NK-92 (cell line): ENCODE results near the gene TUSC2.
"Not testable (repeated sequence)": the region's sequence is repeated elsewhere in the genome, so short reads cannot be mapped to it uniquely, and the experiment has no call there.

ENCODE experiments used
- DNase-seq: peaks from one replicate; lab custom pipeline; 2025; ENCODE audit not compliant: unreplicated experiment; lab: John Stamatoyannopoulos, UW

TUSC2 gene

DNA sequence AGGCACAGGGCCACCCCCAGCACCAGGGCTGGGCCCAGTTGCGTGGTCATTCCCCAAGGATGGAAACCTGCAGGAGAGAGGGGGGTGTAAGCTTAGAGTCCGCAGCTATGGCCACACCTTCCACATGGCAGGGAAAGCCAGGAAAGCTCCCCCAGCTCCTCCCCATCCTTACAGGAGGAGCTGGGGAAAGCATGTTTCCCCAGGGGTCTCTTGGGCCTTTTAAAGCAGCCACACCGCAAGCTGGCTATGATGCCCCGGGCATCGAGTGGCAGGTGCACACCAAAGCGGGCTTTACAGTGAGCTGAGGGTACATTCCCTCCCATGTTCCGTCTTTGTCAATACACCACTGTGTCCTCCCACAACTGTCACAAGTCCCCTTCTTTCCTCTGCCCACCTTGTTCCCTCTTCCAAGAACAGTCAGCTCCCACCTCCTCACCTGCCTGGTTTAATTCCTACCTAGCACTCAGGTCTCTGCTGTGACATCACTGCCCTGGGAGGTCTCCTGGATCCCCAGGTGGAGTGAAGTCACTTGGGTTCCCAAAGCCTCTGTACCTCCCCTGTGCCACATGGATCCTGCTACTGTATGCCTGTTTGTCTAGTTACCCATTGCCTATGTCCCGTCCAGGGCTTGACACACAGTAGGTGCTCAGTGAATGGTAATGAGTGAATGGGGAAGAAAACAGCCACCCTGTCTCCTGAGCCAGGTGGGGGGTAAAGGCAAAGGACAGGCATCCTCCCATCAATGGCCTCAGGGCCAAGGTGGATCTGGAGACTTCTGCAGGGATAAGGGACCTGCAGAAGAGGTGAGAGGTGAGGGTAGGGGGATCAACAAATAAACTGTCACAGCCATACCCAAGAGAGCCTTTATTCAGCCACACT, 32.2 kb downstream of the TUSC2 start:
- DNase-seq, result no peak

DNA sequence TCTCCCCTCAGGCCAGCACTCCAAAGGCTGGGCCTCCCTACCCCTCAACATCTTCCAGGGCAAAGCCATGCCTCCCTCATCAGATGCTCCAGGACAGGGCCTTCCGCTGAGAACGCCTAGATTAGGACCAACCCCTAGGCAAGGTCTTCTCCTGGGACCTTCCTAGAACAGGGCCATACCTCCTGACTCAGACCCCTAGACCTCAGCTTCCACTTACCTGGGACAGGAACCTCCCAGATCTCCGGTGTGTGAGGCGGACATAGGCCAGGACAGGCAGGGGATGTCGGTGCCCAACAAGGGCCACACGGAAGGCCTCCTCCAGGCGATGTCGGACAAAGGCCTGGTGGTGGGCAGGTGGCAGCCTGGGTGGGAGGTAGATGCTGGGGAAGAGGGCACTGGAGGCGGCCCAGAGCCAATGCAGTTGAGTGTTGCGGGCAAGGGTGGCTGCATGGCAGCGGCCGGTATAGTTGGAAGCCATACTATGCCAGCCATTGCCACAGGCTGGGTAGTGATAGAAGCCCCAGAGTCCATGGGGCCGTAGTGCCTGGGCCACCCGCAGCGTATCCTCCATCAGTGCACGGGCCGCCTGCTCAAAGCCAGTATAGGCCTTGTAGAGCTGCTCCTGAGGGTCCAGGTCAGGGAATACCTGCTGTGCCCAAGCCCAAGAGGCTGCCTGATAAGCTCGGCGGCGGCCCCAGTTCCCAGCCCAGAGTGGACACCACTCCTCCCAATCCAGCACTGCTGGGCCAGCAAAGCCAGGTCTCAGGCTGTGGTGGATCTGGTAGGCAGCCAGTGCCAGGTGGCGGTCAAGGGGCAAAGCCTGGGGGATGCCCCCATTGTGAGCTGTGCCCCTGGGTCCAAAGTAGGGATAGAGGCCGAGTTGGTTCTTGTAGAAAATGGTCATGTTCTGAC, 33.3 kb downstream of the TUSC2 start:
- DNase-seq, result no peak

DNA sequence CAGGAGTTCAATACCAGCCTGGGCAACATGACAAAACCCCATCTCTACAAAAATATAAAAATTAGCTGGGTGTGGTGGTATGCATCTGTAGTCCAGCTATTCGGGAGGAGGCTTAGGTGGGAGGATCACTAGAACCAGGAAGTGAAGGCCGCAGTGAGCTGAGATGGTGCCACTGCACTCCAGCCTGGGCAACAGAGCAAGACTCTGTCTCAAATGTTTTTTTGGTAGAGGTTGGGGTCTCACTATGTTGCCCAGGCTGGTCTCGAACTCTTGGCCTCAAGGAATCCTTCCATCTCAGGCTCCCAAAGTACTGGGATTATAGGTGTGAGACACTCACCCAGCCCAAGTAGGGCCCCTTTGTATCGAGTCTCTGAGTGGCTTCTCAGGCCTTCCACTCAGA, 33.9 kb downstream of the TUSC2 start:
- no peak for DNase-seq

DNA sequence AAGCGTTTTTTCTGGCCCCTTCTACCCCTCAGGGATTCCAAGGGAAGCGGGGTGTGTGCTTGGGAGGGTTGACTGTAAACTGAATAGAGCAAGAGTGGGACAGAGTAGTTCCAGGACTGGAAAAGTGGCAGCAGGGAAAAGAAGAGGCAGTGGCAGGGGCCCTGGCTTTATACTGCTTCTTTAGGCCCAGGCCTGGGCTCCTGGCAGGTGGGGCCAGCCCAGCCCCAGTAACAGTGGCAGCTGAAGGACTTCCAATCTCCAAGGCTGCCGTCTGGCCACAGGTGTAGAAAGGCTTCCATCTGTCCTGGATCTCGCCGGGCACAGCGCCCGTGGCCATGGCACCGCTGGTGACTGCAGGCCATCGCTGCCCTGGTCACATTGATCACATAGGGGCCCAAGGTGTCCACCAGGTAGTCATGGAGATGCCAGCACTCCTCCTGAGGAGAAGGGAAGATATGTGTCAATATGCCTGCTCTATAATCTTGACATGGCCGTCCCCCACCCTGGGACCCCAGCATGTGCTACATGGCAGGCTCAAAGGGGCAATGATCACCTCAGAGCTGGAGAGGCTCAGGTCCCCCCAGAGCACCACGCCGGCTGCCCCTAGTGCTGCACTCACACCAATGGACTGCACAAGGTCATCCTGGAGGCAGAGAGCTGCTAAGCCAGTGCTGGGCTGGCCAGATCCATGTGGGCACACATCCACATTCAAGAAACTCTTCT, 34.8 kb downstream of the TUSC2 start:
- DNase-seq, result no peak

DNA sequence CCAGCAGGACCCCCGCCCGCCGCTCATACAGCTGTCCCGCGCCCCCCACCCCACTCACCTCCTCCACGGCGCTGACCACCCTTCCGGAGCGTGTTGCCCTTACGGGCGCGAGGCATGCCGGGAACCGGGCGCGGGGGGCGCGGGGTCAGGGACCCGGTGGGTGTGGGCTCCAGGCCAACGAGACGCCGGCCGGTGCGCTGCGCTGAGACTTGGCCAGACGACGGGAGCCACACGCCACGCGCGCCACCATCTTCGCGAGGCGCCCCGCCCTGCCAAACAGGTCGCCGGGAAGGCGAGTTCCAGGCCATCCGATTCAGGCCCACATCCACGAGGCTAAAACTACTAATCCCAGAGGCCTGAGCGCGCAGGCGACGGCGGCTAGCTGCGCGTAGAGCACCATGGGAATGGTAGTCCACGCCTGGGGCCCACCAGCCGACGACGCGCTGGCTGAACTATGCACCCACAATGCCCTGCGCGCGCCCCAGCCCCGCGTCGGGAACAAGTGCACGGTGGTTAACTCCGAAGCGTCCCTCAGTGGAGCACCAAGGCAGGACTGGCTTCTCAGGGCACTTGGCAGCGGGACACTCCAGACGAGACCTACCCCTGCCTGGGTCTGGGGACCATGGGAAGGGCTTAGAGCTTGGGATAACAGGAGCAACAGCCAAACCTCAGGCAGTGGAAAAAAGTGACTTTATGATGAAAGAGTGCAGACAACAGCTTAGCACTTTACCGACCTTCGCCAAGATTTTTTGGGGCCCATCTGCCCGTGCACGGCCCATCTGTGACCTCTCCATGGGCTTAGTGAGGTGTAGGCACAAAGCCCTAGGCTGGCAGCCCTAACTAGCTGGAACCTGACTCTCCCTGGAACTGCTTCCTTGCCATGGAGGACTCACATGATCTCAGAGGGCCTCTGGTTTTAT, 35.6 kb downstream of the TUSC2 start, which contains the start of gene IFRD2:
Gene IFRD2 (minus strand): TSS at position 271 of the 920 bp plus-strand sequence. CDS start 155 bp downstream, at position 116.
- DNase-seq, result peak; percentile 64

DNA sequence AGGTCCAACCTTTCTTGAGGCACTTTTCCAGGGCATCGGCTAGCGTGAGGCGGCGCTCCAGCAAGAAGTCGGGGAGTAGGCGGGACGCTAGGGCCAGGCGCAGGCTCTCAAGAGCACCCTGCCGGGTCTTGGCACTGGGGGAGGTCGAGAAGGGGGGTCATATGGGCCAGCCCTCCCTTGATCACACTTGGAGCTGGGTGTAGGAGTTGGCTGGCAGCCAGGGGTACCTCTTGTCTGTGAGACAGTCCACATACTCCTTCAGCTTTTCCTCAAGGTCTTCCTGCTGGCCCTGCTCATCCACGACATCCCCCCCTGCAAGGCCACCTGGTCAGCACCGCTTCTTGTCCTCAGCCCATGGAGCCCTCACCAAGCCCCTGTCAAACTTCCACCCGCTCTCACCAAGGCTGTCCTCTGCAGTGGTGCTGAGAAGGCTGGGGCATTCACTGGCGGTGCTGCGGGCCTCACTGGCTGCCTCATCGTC, 37.8 kb downstream of the TUSC2 start:
- no peak for DNase-seq

DNA sequence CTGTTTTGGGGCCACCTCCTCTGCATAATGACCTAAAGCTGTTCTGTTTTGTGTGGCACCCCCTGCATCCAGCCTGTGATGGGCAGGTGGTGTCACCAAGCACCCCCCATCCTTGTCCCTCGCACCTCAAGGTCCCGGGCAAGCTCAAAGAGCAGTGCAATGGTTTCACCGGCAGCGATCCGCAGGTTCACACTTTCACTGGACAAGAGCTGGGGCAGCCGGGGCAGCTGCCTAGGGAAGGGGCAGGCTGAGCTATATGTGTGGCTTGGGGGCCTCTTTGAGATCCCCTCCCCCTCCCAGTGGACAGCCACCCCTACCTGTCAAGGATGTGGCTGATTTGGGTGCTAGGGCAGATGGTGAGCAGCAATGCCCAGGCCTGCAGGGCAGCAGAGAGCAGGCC, 38.9 kb downstream of the TUSC2 start:
- DNase-seq, result no peak

DNA sequence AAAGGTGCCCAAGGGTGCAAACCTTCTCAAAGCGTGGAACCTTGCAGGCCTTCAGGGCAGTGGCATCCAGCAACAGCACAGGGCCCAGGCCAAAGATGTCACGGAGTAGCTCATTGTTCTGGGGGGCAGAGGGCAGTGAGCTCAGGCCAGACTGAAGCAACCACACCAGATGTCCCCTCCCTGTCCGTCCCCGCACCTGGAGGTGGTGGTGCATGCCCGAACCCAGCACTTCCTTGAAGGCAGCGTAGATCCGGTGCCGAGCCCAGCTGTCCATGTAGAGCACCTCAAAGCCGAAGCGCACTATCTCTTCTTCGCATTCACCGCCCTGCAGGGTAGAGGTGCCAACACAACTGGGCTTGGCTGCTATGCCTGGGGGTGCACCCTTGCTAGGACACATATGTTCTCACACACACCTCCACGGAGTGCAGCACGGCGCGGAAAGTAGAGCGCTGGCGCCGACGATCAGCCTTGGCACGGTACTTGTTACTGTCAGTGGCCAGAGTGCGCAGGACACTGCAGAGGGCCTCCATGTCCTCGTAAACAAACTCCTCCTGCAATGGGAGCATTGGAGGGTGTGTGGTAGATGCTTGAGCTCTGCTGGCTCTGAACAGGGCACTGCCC, 39.5 kb downstream of the TUSC2 start:
- DNase-seq, result no peak

DNA sequence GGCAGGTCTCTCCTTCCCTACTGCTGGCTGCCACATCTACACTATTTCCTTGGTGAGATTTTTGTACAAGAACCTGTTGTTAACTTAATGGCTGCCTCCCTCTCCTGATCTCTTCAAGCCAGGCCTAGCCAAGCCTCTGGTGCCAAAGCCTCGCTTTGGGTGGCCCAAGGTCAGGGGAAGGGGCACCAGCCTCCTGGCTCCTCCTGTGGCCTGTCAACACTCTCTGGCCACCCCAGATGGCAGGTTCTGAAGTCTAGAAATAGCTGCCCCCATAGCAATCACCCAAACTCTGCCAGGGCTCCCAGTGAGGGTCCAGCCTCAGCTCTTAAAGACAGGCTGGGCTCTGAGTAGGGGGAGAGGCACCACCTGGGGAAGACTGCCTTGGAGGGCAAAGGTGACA, 40.8 kb downstream of the TUSC2 start:
- no peak for DNase-seq

DNA sequence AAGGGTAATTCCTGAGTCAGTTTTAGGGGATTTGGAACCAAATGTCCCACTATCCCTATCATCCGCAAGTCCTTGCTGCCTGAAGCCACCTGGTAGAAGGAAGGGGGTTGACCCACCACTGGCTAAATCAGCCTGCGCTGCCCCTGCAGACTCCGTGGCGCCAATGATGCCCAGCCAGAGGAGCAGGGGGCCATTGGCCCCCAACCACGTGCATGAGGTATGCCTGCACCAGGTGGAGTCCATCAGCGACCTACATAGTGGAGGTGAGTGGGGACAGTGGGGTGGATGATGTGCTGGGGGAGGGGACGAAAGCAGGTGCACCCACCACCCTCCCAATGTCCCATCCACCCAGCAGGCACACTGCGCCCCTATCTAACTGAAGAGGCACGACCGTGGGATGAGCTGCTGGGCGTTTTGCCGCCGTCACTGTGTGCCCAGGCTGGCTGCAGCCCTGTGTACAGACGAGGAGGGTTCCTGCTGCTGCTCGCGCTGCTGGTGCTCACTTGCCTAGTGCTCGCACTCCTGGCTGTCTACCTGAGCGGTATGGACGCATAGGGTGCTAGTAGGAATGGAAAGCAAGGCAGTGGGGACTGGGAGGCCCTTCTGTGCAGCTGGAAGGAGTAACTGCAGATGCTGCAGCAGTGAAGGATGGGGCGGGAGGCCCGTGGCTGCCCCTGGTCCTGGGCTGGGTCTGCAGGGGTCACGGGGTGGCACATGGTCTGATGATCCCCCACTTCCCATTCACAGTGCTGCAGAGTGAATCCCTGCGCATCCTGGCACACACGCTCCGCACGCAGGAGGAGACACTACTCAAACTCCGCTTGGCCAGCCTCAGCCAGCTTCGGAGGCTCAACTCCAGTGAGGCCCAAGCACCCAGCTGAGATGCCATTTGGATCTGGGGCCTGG, 41.4 kb downstream of the TUSC2 start:
- no peak for DNase-seq

DNA sequence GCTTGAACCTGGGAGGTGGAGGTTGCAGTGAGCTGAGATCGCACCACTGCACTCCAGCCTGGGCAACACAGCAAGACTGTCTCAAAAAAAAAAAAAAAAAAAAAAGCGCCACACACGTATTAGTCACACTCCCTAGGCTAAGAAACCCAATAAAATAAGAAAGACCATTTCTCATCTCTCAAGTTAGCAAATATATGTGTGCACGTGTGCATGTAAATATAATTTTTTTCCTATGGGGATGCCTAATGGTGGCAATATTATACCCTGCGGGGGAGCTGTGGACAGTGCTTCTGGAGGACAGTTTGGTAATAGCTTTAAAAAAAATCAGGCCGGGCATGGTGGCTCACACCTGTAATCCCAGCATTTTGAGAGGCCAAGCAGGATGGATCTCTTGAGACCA, 43.9 kb downstream of the TUSC2 start:
- DNase-seq, result not testable (repeated sequence)

DNA sequence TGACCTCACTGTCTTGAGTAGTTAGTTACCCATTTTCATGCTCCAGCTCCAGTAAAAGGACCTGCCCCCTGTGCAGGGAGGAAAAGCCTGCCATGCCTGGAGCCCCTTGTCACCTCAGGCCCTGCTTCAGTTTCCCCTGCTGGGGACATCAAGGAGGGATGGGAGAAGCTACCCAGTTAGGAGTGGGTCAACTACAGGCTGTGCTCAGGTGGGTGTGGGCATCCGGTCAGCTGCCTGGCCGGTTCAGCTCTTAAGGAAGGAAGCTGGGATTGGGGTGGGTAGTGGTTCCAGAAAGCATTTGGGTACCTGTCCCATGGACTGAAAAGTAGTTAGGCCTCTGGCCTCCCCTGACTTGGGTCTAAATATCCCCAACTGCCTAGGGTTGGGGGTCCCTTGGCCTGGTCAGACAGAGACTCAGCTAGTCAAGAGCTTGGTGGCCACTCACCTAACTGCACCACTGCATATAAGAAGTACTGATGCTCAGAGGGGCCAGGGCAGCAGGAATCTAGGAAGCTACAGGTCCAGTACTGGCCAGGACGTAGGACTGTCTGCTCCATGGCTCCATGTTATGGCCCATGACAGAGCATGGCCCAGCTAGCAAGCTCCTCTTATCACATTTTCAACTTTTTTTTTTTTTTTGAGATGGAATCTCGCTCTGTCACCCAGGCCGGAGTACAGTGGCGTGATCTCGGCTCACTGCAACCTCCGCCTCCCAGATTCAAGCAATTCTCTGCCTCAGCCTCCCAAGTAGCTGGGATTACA, 48.6 kb downstream of the TUSC2 start:
- no peak for DNase-seq

DNA sequence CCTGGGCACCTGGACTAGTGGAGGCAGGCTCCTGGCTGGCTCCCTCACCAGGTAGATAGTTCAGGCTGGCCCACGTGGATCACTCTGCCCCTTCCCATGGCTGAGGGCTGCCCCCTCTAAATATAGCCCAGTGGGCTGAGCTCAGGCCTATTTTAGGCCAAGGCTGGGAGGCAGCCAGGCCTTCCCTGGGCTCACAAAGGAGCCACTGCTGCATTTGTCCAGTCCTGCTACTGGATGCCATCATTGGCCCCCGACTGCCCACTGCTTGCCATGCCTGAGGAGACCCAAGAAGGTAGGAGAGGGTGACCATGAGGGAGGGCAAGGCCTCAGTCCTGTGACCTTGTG, 49.2 kb downstream of the TUSC2 start, which contains the start of gene LSMEM2:
Gene LSMEM2 (plus strand): TSS at position 208 of the 345 bp plus-strand sequence. CDS start 27 bp downstream, at position 235.
- no peak for DNase-seq

DNA sequence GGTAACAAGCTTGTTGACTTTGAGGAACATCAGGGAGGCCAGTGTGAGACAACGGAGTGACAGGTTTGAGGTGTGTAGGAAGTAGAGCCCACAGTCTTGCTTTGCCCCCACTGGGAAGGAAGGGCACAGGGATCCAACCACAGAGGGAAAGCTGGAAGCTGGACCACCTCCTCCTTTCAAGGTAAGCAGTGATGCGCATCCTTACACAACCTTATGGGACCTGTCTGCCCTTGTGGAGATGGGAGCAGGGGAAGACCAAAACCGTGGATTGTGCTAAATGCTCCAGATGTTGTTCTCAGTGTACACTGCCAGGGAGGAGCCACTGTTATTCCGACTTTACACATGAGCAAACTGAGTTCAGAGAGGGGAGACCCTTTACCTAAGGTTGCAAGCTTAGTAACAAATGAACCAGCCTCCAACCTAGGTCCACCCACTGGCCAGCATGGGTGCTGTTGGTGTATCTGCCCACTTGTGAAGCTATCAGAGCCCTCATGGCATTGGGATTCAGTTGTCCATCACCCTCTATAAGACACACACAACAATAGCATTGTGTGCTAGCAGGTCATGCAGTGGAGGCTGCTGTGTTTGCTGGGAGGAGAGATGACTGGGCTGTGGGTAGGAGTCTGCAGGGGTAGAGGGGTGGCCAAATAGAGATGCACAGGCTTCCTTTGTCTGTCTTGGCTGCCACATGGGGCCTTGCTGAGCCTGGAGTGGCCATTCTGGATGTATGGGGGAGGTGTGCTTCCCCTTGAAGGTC, 49.7 kb downstream of the TUSC2 start:
- no peak for DNase-seq

DNA sequence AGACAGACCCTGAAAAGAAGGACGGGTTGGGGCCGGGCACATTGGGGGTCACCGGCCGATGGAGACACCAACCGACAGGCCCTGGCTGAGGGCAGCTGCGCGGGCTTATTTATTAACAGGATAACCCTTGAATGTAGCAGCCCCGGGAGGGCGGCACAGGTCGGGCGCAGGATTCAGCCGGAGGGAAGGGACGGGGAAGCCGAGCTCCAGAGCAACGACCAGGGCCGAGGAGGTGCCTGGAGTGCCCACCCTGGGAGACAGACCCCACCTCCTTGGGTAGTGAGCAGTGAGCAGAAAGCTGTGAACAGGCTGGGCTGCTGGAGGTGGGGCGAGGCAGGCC, 51.3 kb downstream of the TUSC2 start:
- DNase-seq, result no peak

DNA sequence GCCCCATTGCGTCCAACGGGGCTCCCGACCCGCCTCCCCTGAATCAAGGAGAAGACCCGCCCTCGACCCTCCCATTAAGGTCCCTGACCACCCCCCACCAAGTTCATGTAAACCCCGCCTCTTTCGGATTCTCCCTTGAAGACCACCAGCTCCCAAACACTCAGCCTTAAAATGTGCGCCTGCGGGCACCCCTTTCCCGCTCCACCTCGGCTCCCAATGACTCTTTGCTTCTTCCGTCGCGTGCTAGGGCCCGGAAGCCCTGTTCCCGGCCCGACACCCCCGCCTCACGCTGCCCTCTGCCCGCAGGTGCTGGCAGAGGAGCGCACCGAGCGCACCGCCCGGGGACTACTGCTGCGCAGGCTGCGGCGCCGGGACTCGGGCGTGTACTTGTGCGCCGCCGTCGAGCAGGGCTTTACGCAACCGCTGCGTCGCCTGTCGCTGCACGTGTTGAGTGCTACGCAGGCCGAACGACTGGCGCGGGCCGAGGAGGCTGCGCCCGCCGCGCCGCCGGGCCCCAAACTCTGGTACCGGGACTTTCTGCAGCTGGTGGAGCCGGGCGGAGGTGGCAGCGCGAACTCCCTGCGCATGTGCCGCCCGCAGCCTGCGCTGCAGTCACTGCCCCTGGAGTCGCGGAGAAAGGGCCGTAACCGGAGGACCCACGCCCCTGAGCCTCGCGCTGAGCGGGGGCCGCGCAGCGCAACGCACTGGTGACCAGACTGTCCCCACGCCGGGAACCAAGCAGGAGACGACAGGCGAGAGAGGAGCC, 51.8 kb downstream of the TUSC2 start:
- no peak for DNase-seq
